RWPE2 (cell line): ENCODE measurements around the gene CCDC12.

Experiments used
- ATAC-seq: fragments of 200-7000 bp; cut with Tn5 transposase; 3 replicates; pipeline ENCODE4 v1.9.1; 2021; ENCODE audit warnings: low read depth
- DNase-seq: peaks from one replicate; pipeline ENCODE4 v3.0.0-alpha.2; 2020; ENCODE audit warnings: low spot score
- H3K27ac ChIP-seq: fragments of 450-650 bp; 2 replicates; pipeline ENCODE4 v1.5.1; 2017; ENCODE audit warnings: mild to moderate bottlenecking; ENCODE audit not compliant: poor library complexity, severe bottlenecking
- H3K27me3 ChIP-seq: fragments of 250-450 bp; sonication (Bioruptor Pico); 2 replicates; pipeline ENCODE4 v1.5.1; 2021; ENCODE audit warnings: mild to moderate bottlenecking, moderate library complexity; ENCODE audit not compliant: insufficient read depth, poor library complexity, severe bottlenecking
- H3K36me3 ChIP-seq: fragments of 250-450 bp; sonication (Bioruptor Pico); 2 replicates; pipeline ENCODE4 v1.5.1; 2020; ENCODE audit warnings: low read depth, mild to moderate bottlenecking, moderate library complexity
- H3K4me1 ChIP-seq: fragments of 250-450 bp; sonication (Bioruptor Pico); 2 replicates; pipeline ENCODE4 v1.5.1; 2021; ENCODE audit warnings: mild to moderate bottlenecking, moderate library complexity; ENCODE audit not compliant: insufficient read depth, poor library complexity, severe bottlenecking
- H3K4me3 ChIP-seq: fragments of 250-450 bp; sonication (Bioruptor Pico); 2 replicates; pipeline ENCODE4 v1.5.1; 2021; ENCODE audit warnings: mild to moderate bottlenecking, moderate library complexity; ENCODE audit not compliant: severe bottlenecking
- H3K9me3 ChIP-seq: fragments of 250-450 bp; sonication (Bioruptor Pico); 2 replicates; pipeline ENCODE4 v1.5.1; 2021; ENCODE audit warnings: mild to moderate bottlenecking, moderate library complexity; ENCODE audit not compliant: severe bottlenecking
- CTCF ChIP-seq: fragments of 450-650 bp; IDR thresholded peaks from one replicate; pipeline ENCODE4 v1.5.1; 2017; ENCODE audit warnings: mild to moderate bottlenecking, moderate library complexity; ENCODE audit not compliant: poor library complexity, severe bottlenecking

The CCDC12 gene

GRCh38 chr3:47018269-47018611, 41.7 kb upstream of the CCDC12 start:
- peaks cover 10% of the 10 kb centered on the region for H3K4me1 ChIP-seq

GRCh38 chr3:47017504-47018268, 41.1 kb upstream of the CCDC12 start:
- H3K4me3 ChIP-seq = no peak overlapping the region
- H3K27me3 ChIP-seq = no peaks in the 10 kb centered on the region
- H3K36me3 ChIP-seq = peaks cover 46% of the 10 kb centered on the region
- H3K4me1 ChIP-seq = peaks cover 10% of the 10 kb centered on the region
- H3K27ac ChIP-seq = peak overlapping the region; percentile 31
- no peak for TF ChIP-seq CTCF
- no peaks in the 10 kb centered on the region for H3K9me3 ChIP-seq
- DNase-seq = no peak
- no peak for ATAC-seq

More at GRCh38 chr3:47018269-47018611, 41.7 kb upstream of the CCDC12 start:
- H3K4me3 ChIP-seq = no peak overlapping the region
- no peak for TF ChIP-seq CTCF
- no peaks in the 10 kb centered on the region for H3K27me3 ChIP-seq
- H3K27ac ChIP-seq = peak overlapping the region; percentile 31
- DNase-seq (no peak), ATAC-seq (no peak)
- no peaks in the 10 kb centered on the region for H3K9me3 ChIP-seq
- H3K36me3 ChIP-seq = peaks cover 46% of the 10 kb centered on the region

GRCh38 chr3:47016934-47017435, 40.4 kb upstream of the CCDC12 start:
- peaks cover 46% of the 10 kb centered on the region for H3K36me3 ChIP-seq
- H3K4me1 ChIP-seq = peaks cover 10% of the 10 kb centered on the region
- peak; percentile 67 for ATAC-seq
- DNase-seq = no peak
- peak overlapping the region; percentile 31 for H3K27ac ChIP-seq
- no peaks in the 10 kb centered on the region for H3K9me3 ChIP-seq
- no peaks in the 10 kb centered on the region for H3K27me3 ChIP-seq
- TF ChIP-seq CTCF = no peak
- no peak overlapping the region for H3K4me3 ChIP-seq

- no peak overlapping the region for H3K4me3 ChIP-seq
- H3K4me1 ChIP-seq = peaks cover 10% of the 10 kb centered on the region
- peak overlapping the region; percentile 31 for H3K27ac ChIP-seq
- ATAC-seq (no peak), DNase-seq (no peak)
- H3K9me3 ChIP-seq = no peaks in the 10 kb centered on the region
- no peak for TF ChIP-seq CTCF
- peaks cover 46% of the 10 kb centered on the region for H3K36me3 ChIP-seq
- H3K27me3 ChIP-seq = no peaks in the 10 kb centered on the region
Observed at GRCh38 chr3:47016086-47016933, 39.8 kb upstream of the CCDC12 start.
